Measurements from ENCODE around the gene LRRC4C.

Gene LRRC4C

GRCh38 chr11:40094954-40095353 lies 1364.5 kb downstream of the LRRC4C start:
- Mint-ChIP-seq H3K36me3 (no peaks in the 10 kb centered on the region), H3K4me1 (peaks cover 0 to 3% of the 10 kb centered on the region in 2 donors), H3K27ac (no peak overlapping the region), H3K9me3 (peaks cover 0 to 1% of the 10 kb centered on the region in 2 donors), H3K4me3 (no peak overlapping the region), H3K27me3 (no peaks in the 10 kb centered on the region)
- DNase-seq = no peak
- no peak for ATAC-seq (replicated peaks)

GRCh38 chr11:40080434-40080833 lies 1379.0 kb downstream of the LRRC4C start:
- ATAC-seq (replicated peaks) = no peak
- Mint-ChIP-seq H3K4me3 (no peak overlapping the region), H3K4me1 (no peaks in the 10 kb centered on the region), H3K27ac (no peak overlapping the region), H3K36me3 (no peaks in the 10 kb centered on the region), H3K27me3 (no peaks in the 10 kb centered on the region), H3K9me3 (peaks cover 7 to 12% of the 10 kb centered on the region in 2 donors)
- DNase-seq = no peak
